K562 (cell line): ENCODE data around the gene C4A. TPM values are rescaled to one million over a fixed set of nuclear protein-coding genes. Genes with fewer than 3 reads are reported as not detected.

ENCODE experiments used
- ASH1L ChIP-seq: fragments of 450-650 bp; IDR thresholded peaks from 2 replicates; pipeline ENCODE4 v1.6.1; 2018; ENCODE audit warnings: borderline replicate concordance, mild to moderate bottlenecking, low read depth; ENCODE audit not compliant: partially characterized antibody
- BHLHE40 ChIP-seq: IDR thresholded peaks from 2 replicates; pipeline ENCODE4 v1.6.1; 2011; ENCODE audit warnings: low read length, improper control_type of control experiment
- DMBX1 ChIP-seq: fragments of 250-450 bp; sonication (Bioruptor Pico); IDR thresholded peaks from 2 replicates; pipeline ENCODE4 v1.8.0; 2022; ENCODE audit warnings: inconsistent platforms, mild to moderate bottlenecking, moderate library complexity, borderline replicate concordance
- FOXK2 ChIP-seq, 2 experiments: fragments of 450-650 bp; IDR thresholded peaks in 1 of 2; conservative IDR thresholded peaks in 1 of 2; 2 replicates each; pipeline ENCODE4 v1.6.1; 2016; ENCODE audit warnings: low read depth in 2 of 2, mild to moderate bottlenecking in 1 of 2
- HNRNPL ChIP-seq: fragments of 200-400 bp; formaldehyde crosslinking; IDR thresholded peaks from 2 replicates; pipeline ENCODE4 v1.6.1; 2017; ENCODE audit warnings: low read depth, mild to moderate bottlenecking, low read length
- MTA1 ChIP-seq: fragments of 450-650 bp; IDR thresholded peaks from 2 replicates; pipeline ENCODE4 v1.6.1; 2017; ENCODE audit warnings: borderline replicate concordance
- NFIC ChIP-seq: fragments of 450-650 bp; IDR thresholded peaks from 2 replicates; pipeline ENCODE4 v1.6.1; 2017; ENCODE audit warnings: mild to moderate bottlenecking, inconsistent platforms
- NRF1 ChIP-seq, 2 experiments: fragments of 450-650 bp; IDR thresholded peaks in 1 of 2; conservative IDR thresholded peaks in 1 of 2; 2 replicates each; pipeline ENCODE4 v1.6.1; 2014; ENCODE audit warnings: mild to moderate bottlenecking in 2 of 2
- RREB1 ChIP-seq: fragments of 250-450 bp; sonication (Bioruptor Pico); IDR thresholded peaks from 2 replicates; pipeline ENCODE4 v1.4.0; 2020
- SREBF2 ChIP-seq: sonication (generic); formaldehyde crosslinking; IDR thresholded peaks from 2 replicates; pipeline ENCODE4 v1.4.0; 2020; ENCODE audit warnings: mild to moderate bottlenecking, missing genetic modification reagents
- STAT5A ChIP-seq: IDR thresholded peaks from 2 replicates; pipeline ENCODE4 v1.6.1; 2012; ENCODE audit warnings: low read length, inconsistent platforms, borderline replicate concordance
- TRIM28 ChIP-seq: fragments of 450-650 bp; IDR thresholded peaks from 2 replicates; pipeline ENCODE4 v1.6.1; 2017
- ZBTB2 ChIP-seq: fragments of 450-650 bp; IDR thresholded peaks from 2 replicates; pipeline ENCODE4 v1.6.1; 2016; ENCODE audit warnings: antibody characterized with exemption
- ZBTB8A ChIP-seq: fragments of 450-650 bp; IDR thresholded peaks from 2 replicates; pipeline ENCODE4 v1.6.1; 2018; ENCODE audit warnings: mild to moderate bottlenecking, moderate library complexity; ENCODE audit not compliant: partially characterized antibody
- ZEB2 ChIP-seq: fragments of 450-650 bp; IDR thresholded peaks from 2 replicates; pipeline ENCODE4 v1.6.1; 2016
- ZNF134 ChIP-seq: fragments of 250-450 bp; sonication (Bioruptor Pico); conservative IDR thresholded peaks from 2 replicates; pipeline ENCODE4 v1.4.0; 2020
- ZNF511 ChIP-seq: sonication (generic); formaldehyde crosslinking; IDR thresholded peaks from 2 replicates; pipeline ENCODE4 v1.8.0; 2022; ENCODE audit warnings: mild to moderate bottlenecking, missing genetic modification reagents
- polyA plus RNA-seq, 8 experiments: library from polyadenylated mRNA; depleted of rRNA in 4 of 8; stranded (reverse) in 5 of 8; unstranded in 3 of 8; fragments of >200 nt; fragmentation: Nextera tagmentation in 2 of 8; fragmentation: Illumina TruSeq in 1 of 8; extraction: Ambion mirVana in 2 of 8; extraction: Trizol in 1 of 8; gene quantifications; 2 replicates each; pipeline versions ENCODE4 v1.2.1 to v1.2.3, GENCODE V29; 2011 to 2014; ENCODE audit warnings: inconsistent platforms in 1 of 8, missing spikeins in 1 of 8
- total RNA-seq, 7 experiments: library from RNA; depleted of rRNA in 6 of 7; stranded (reverse); fragments of >200 nt in 6 of 7; fragmentation: Illumina TruSeq in 2 of 7; extraction: Trizol in 2 of 7; gene quantifications; 2 replicates each; pipeline versions ENCODE4 v1.2.1 to v1.2.3, GENCODE V29; 2011 to 2021; ENCODE audit warnings: low replicate concordance in 1 of 7

Gene C4A
- total and polyA plus RNA-seq, 9 of the 15 experiments (the other 6 are each of a cell fraction or from before 2014, with no cell fraction given) = 0.27 to 7.6 (median 5.0) TPM

- TF ChIP-seq NFIC = peak; percentile 45; the same call in 1 of the 2 replicates
- no peak for TF ChIP-seq ZNF134 (CRISPR knock-in tag)
- no peak for TF ChIP-seq SREBF2 (CRISPR knock-in tag)
- 0 out of 2 replicates have a peak, but pooled peaks have one; percentile 40 for TF ChIP-seq RREB1 (CRISPR knock-in tag)
- TF ChIP-seq MTA1 = peak; percentile 25; the same call in 1 of the 2 replicates
- no peak for TF ChIP-seq ZBTB8A
- no peak for TF ChIP-seq TRIM28
- TF ChIP-seq ZBTB2 = peak; percentile 70; the same call in 1 of the 2 replicates
- 0 out of 2 replicates have a peak, but pooled peaks have one; percentile 53 for TF ChIP-seq ZEB2
- no peak for TF ChIP-seq ASH1L
- TF ChIP-seq FOXK2 (conservative IDR thresholded peaks at IDR 0.05 in 1 of 2, IDR thresholded peaks at IDR 0.05 in 1 of 2; ENCODE audit: low read depth in 2 of 2) = peak; percentile 66 to 82; a peak in 3 of 4 replicates
- TF ChIP-seq DMBX1 (CRISPR knock-in tag) = 0 out of 2 replicates have a peak, but pooled peaks have one; percentile 20
- peak; percentile 48; the same call in 1 of the 2 replicates for TF ChIP-seq ZNF511 (CRISPR knock-in tag)
- 0 out of 2 replicates have a peak, but pooled peaks have one; percentile 4 for TF ChIP-seq BHLHE40
- no peak for TF ChIP-seq HNRNPL
- TF ChIP-seq NRF1 (conservative IDR thresholded peaks at IDR 0.05 in 1 of 2, IDR thresholded peaks at IDR 0.05 in 1 of 2) = peak in 1 of 2 experiments; percentile 49; a peak in 1 of 4 replicates
- TF ChIP-seq STAT5A = peak; percentile 47; the same call in 1 of the 2 replicates
Observed at GRCh38 chr6:31948753-31949413, 33.0 kb upstream of the C4A start (continued).
